ENCODE results near the gene C20orf96. TPM values are rescaled to one million over a fixed set of nuclear protein-coding genes. Genes with fewer than 3 reads are reported as not detected.

Gene C20orf96
- total and polyA plus RNA-seq, 2 donors (not counting 3 experiments of a cell fraction or from before 2014, with no cell fraction given): 17.0 to 17.2 TPM

DNA sequence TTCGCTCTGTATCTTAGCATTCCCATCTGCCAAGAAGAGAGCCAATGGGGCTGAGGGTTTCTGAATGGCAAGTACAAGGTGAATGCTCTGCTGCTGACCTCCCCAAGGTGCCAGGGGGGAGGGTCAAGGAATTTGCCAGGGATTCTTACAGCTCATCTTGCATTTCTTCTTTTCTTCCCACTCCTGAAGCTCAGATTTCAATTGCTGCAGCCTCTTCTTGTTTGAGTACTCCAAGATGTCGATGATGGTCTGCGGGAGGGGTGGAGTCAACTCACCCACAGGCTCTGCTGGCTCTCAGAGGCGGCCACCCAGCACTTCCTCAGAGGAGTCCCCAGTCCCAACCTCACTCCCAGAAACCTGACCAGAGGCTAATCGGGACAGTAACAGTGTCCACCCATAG, 12.4 kb downstream of the C20orf96 start:
- Histone ChIP-seq H3K79me2 (ENCODE audit: control insufficient read depth, insufficient read depth, low read length) (no peaks in the 10 kb centered on the region), H3K36me3 (ENCODE audit: control insufficient read depth in 2 of 2, extremely low read depth in 1 of 2, insufficient read depth in 2 of 2, low read length in 2 of 2) (peaks cover 2 to 36% of the 10 kb centered on the region in 2 experiments), H3K4me2 (ENCODE audit: insufficient read depth, low read length) (no peak overlapping the region), H3K4me1 (ENCODE audit: control insufficient read depth, extremely low read depth, insufficient read depth, low read length) (no peaks in the 10 kb centered on the region), H3K4me3 (replicated peaks in 1 of 3; ENCODE audit: insufficient read depth in 1 of 3, low read depth in 1 of 3, low read length in 3 of 3) (no peak overlapping the region), H3K27ac (ENCODE audit: insufficient read depth, low read depth, low read length) (no peak overlapping the region), H4K20me1 (replicated peaks; ENCODE audit: control insufficient read depth, extremely low read depth, insufficient read depth, low read length) (no peaks in the 10 kb centered on the region), H3K9ac (replicated peaks; ENCODE audit: extremely low read depth, insufficient read depth, low read length) (no peak overlapping the region), H3K9me1 (replicated peaks; ENCODE audit: control insufficient read depth, extremely low read depth, insufficient read depth, low read length) (no peaks in the 10 kb centered on the region), H2AFZ (ENCODE audit: low read depth, low read length) (no peak overlapping the region), H3K27me3 (ENCODE audit: control insufficient read depth in 2 of 2, insufficient read depth in 2 of 2, low read length in 2 of 2) (no peaks in the 10 kb centered on the region), H3K9me3 (replicated peaks; ENCODE audit: control insufficient read depth, insufficient read depth, low read length) (no peaks in the 10 kb centered on the region)
- FAIRE-seq (no peak), DNase-seq (ENCODE audit: low read depth, low spot score) (no peak)
- no peak for TF ChIP-seq JUN (IDR thresholded peaks at IDR 0.05; ENCODE audit: borderline replicate concordance, insufficient read depth, insufficient read length, low read depth)
- TF ChIP-seq MYC (IDR thresholded peaks at IDR 0.05; ENCODE audit: low read depth, low read length): no peak
- TF ChIP-seq FOS (IDR thresholded peaks at IDR 0.05; ENCODE audit: borderline replicate concordance, insufficient read depth, low read length): no peak
- no peak for TF ChIP-seq GATA2 (IDR thresholded peaks at IDR 0.05; ENCODE audit: insufficient read depth, insufficient read length, low read depth, low read length)
- no peak for TF ChIP-seq POLR2A (IDR thresholded peaks at IDR 0.05; ENCODE audit: low read depth, low read length)
- no peak for TF ChIP-seq POLR2AphosphoS5 (IDR thresholded peaks at IDR 0.05; ENCODE audit: insufficient read depth, low read depth, low read length)
- TF ChIP-seq, protein P1, sequence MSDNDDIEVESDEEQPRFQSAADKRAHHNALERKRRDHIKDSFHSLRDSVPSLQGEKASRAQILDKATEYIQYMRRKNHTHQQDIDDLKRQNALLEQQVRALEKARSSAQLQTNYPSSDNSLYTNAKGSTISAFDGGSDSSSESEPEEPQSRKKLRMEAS (IDR thresholded peaks at IDR 0.05; ENCODE audit: insufficient read depth, insufficient read length): no peak
- TF ChIP-seq, protein P2, sequence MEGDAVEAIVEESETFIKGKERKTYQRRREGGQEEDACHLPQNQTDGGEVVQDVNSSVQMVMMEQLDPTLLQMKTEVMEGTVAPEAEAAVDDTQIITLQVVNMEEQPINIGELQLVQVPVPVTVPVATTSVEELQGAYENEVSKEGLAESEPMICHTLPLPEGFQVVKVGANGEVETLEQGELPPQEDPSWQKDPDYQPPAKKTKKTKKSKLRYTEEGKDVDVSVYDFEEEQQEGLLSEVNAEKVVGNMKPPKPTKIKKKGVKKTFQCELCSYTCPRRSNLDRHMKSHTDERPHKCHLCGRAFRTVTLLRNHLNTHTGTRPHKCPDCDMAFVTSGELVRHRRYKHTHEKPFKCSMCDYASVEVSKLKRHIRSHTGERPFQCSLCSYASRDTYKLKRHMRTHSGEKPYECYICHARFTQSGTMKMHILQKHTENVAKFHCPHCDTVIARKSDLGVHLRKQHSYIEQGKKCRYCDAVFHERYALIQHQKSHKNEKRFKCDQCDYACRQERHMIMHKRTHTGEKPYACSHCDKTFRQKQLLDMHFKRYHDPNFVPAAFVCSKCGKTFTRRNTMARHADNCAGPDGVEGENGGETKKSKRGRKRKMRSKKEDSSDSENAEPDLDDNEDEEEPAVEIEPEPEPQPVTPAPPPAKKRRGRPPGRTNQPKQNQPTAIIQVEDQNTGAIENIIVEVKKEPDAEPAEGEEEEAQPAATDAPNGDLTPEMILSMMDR (IDR thresholded peaks at IDR 0.05; ENCODE audit: extremely low read depth in 1 of 2, insufficient read depth in 1 of 2, low read depth in 1 of 2, low read length in 2 of 2): no peak
- no peak for TF ChIP-seq EZH2 (IDR thresholded peaks at IDR 0.05; ENCODE audit: borderline replicate concordance, low read depth, low read length, severe bottlenecking)
- no TSS peak for BruUV-seq (replicated peaks)
- intact Hi-C loops (cut with micrococcal nuclease) (no loop called here), dilution Hi-C loops (cut with MboI; ENCODE audit: extremely low pct_ligation_motif_present, low sequenced_read_pairs) (no loop called here)
- ChIA-PET POLR2A (no interaction called here), CTCF (interaction anchor here (1.6 to 3.3 kb wide), 2 partner anchors 22 to 52 kb away, joined by 5 to 22 read pairs; no protein-coding TSS in a partner anchor)
